ENCODE measurements around the gene BRIP1. TPM values are rescaled to one million over a fixed set of nuclear protein-coding genes. Genes with fewer than 3 reads are reported as not detected.

Gene BRIP1
- total and polyA plus RNA-seq, 10 donors = 0.41 to 3.7 (median 1.5) TPM

GRCh38 chr17:61650749-61651148 is 212.6 kb downstream of the BRIP1 start:
- TF ChIP-seq CTCF (IDR thresholded peaks at IDR 0.05 in 8 of 11, conservative IDR thresholded peaks at IDR 0.05 in 3 of 11) = no peak
- no peak for TF ChIP-seq POLR2A (IDR thresholded peaks at IDR 0.05)
- no peak for TF ChIP-seq POLR2AphosphoS5 (IDR thresholded peaks at IDR 0.05)
- no peak for DNase-seq
- no peak overlapping the region for H3K4me3 ChIP-seq
- intact Hi-C loops (cut with DNase I; ENCODE audit: low total_unique reads) = no loop called here
- no peaks in the 10 kb centered on the region for H3K36me3 ChIP-seq
- no peaks in the 10 kb centered on the region for H3K4me1 ChIP-seq
- 88 to 93% (median 91%) methylated on average over 2 of the region's 2 CpGs for WGBS, 5 donors
- no peak overlapping the region for H3K27ac ChIP-seq
- peaks cover 8 to 59% (median 51%) of the 10 kb centered on the region in 8 donors for H3K9me3 ChIP-seq
- peaks cover 0 to 5% (median 0%) of the 10 kb centered on the region in 7 donors for H3K27me3 ChIP-seq (replicated peaks in 1 of 7)

- DNase-seq = no peak
- Histone ChIP-seq H3K36me3 (no peaks in the 10 kb centered on the region), H3K27me3 (replicated peaks in 1 of 7) (peaks cover 0 to 5% (median 0%) of the 10 kb centered on the region in 7 donors), H3K9me3 (peaks cover 8 to 50% (median 42%) of the 10 kb centered on the region in 8 donors), H3K4me1 (no peaks in the 10 kb centered on the region), H3K4me3 (no peak overlapping the region), H3K27ac (no peak overlapping the region)
- intact Hi-C loops (cut with DNase I; ENCODE audit: low total_unique reads) = no loop called here
- TF ChIP-seq POLR2A (IDR thresholded peaks at IDR 0.05) = no peak
- TF ChIP-seq POLR2AphosphoS5 (IDR thresholded peaks at IDR 0.05) = no peak
- TF ChIP-seq CTCF (IDR thresholded peaks at IDR 0.05 in 8 of 11, conservative IDR thresholded peaks at IDR 0.05 in 3 of 11) = no peak
- 59 to 74% (median 64%) methylated on average over 1 of the region's 1 CpG for WGBS, 5 donors
Observed at GRCh38 chr17:61648587-61648986, 214.7 kb downstream of the BRIP1 start.

- intact Hi-C loops (cut with DNase I; ENCODE audit: low total_unique reads) = no loop called here
- H3K9me3 ChIP-seq = peaks cover 8 to 35% (median 27%) of the 10 kb centered on the region in 8 donors
- no peak overlapping the region for H3K27ac ChIP-seq
- no peaks in the 10 kb centered on the region for H3K36me3 ChIP-seq
- 89 to 97% (median 91%) methylated on average over 2 of the region's 2 CpGs for WGBS, 5 donors
- H3K27me3 ChIP-seq (replicated peaks in 1 of 7) = peaks cover 0 to 6% (median 0%) of the 10 kb centered on the region in 7 donors
- no peaks in the 10 kb centered on the region for H3K4me1 ChIP-seq
- no peak for DNase-seq
- TF ChIP-seq POLR2AphosphoS5 (IDR thresholded peaks at IDR 0.05) (no peak), POLR2A (IDR thresholded peaks at IDR 0.05) (no peak), CTCF (IDR thresholded peaks at IDR 0.05 in 8 of 11, conservative IDR thresholded peaks at IDR 0.05 in 3 of 11) (no peak)
- H3K4me3 ChIP-seq = no peak overlapping the region
Observed at GRCh38 chr17:61647047-61647446, 216.3 kb downstream of the BRIP1 start.

DNA sequence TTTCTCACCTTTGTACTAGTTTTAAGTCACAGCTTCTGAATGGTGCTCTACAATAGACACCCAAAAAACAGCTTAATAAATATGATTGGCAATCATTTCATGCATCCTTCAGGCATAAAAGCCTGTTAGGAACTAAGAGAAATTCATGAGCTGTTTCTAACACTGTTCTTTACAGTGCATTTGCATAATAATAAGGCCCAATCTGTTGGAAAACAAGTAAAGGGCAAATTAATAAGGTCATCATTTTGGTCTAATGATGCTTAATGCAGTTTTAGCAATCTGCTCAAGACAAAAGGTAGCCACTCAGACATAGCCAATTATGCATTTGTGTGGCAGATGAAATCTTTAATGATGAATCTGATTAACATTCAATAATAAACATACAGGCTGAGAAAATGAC is 216.8 kb downstream of the BRIP1 start:
- Histone ChIP-seq H3K4me1 (no peaks in the 10 kb centered on the region), H3K36me3 (no peaks in the 10 kb centered on the region), H3K27me3 (replicated peaks in 1 of 7) (peaks cover 0 to 6% (median 0%) of the 10 kb centered on the region in 7 donors), H3K4me3 (no peak overlapping the region), H3K27ac (no peak overlapping the region), H3K9me3 (peaks cover 8 to 29% (median 21%) of the 10 kb centered on the region in 8 donors)
- no peak for TF ChIP-seq POLR2AphosphoS5 (IDR thresholded peaks at IDR 0.05)
- TF ChIP-seq POLR2A (IDR thresholded peaks at IDR 0.05) = no peak
- no peak for TF ChIP-seq CTCF (IDR thresholded peaks at IDR 0.05 in 8 of 11, conservative IDR thresholded peaks at IDR 0.05 in 3 of 11)
- intact Hi-C loops (cut with DNase I; ENCODE audit: low total_unique reads) = no loop called here
- no peak for DNase-seq
